Central memory CD8-positive, alpha-beta T cell (primary cell): Measurements from ENCODE around the gene KCNS3.

Experiments used
- ATAC-seq: fragments of 150-1000 bp; cut with Tn5 transposase; replicated peaks from 2 replicates; pipeline ENCODE4 v1.10.0; 2022; ENCODE audit warnings: mild to moderate bottlenecking, moderate FRiP score, moderate number of reproducible peaks; ENCODE audit not compliant: poor library complexity, severe bottlenecking; ENCODE audit errors: extremely low read depth
- DNase-seq, 2 donors: peaks; one replicate each; pipeline ENCODE4 v3.0.0; 2021; ENCODE audit warnings: low spot score in 2 of 2
- H3K27ac Mint-ChIP-seq: one replicate; pipeline ENCODE4 v1.8.0; 2022; ENCODE audit warnings: low read depth, mild to moderate bottlenecking, moderate library complexity, mixed read lengths
- H3K27me3 Mint-ChIP-seq: one replicate; pipeline ENCODE4 v1.8.0; 2022; ENCODE audit warnings: mixed read lengths
- H3K36me3 Mint-ChIP-seq: one replicate; pipeline ENCODE4 v1.8.0; 2022; ENCODE audit warnings: mild to moderate bottlenecking, moderate library complexity, mixed read lengths; ENCODE audit not compliant: insufficient read depth
- H3K4me1 Mint-ChIP-seq: one replicate; pipeline ENCODE4 v1.8.0; 2022; ENCODE audit warnings: mixed read lengths
- H3K4me3 Mint-ChIP-seq: one replicate; pipeline ENCODE4 v1.8.0; 2022; ENCODE audit warnings: mild to moderate bottlenecking, moderate library complexity, mixed read lengths
- H3K9me3 Mint-ChIP-seq: one replicate; pipeline ENCODE4 v1.8.0; 2022; ENCODE audit warnings: mixed read lengths

KCNS3 gene

GRCh38 chr2:17934721-17935120 lies 56.3 kb downstream of the KCNS3 start:
- peaks cover 42% of the 10 kb centered on the region for H3K27me3 Mint-ChIP-seq
- no peak overlapping the region for H3K27ac Mint-ChIP-seq
- no peak overlapping the region for H3K4me3 Mint-ChIP-seq
- ATAC-seq = no peak
- peaks cover 7% of the 10 kb centered on the region for H3K9me3 Mint-ChIP-seq
- no peak for DNase-seq
- peaks cover 2% of the 10 kb centered on the region for H3K36me3 Mint-ChIP-seq
- no peaks in the 10 kb centered on the region for H3K4me1 Mint-ChIP-seq

GRCh38 chr2:17935242-17935885 lies 56.9 kb downstream of the KCNS3 start:
- Mint-ChIP-seq H3K4me3 (no peak overlapping the region), H3K27me3 (peaks cover 37% of the 10 kb centered on the region), H3K4me1 (no peaks in the 10 kb centered on the region), H3K36me3 (peaks cover 2% of the 10 kb centered on the region), H3K27ac (no peak overlapping the region), H3K9me3 (peaks cover 7% of the 10 kb centered on the region)
- DNase-seq (no peak), ATAC-seq (no peak)

- Mint-ChIP-seq H3K9me3 (no peaks in the 10 kb centered on the region), H3K27me3 (peaks cover 25% of the 10 kb centered on the region), H3K27ac (no peak overlapping the region), H3K4me3 (no peak overlapping the region), H3K4me1 (no peaks in the 10 kb centered on the region), H3K36me3 (peaks cover 2% of the 10 kb centered on the region)
- ATAC-seq (no peak), DNase-seq (no peak)
Observed at GRCh38 chr2:17936599-17936998, 58.1 kb downstream of the KCNS3 start.

- H3K36me3 Mint-ChIP-seq = peaks cover 2% of the 10 kb centered on the region
- H3K27me3 Mint-ChIP-seq = peaks cover 12% of the 10 kb centered on the region
- no peak overlapping the region for H3K27ac Mint-ChIP-seq
- no peak overlapping the region for H3K4me3 Mint-ChIP-seq
- no peaks in the 10 kb centered on the region for H3K9me3 Mint-ChIP-seq
- DNase-seq (no peak), ATAC-seq (no peak)
- no peaks in the 10 kb centered on the region for H3K4me1 Mint-ChIP-seq
Observed at GRCh38 chr2:17940091-17940630, 61.7 kb downstream of the KCNS3 start.

GRCh38 chr2:17943444-17943843 lies 65.0 kb downstream of the KCNS3 start:
- ATAC-seq = no peak
- no peak for DNase-seq
- Mint-ChIP-seq H3K27ac (no peak overlapping the region), H3K4me3 (no peak overlapping the region), H3K4me1 (no peaks in the 10 kb centered on the region), H3K36me3 (no peaks in the 10 kb centered on the region), H3K9me3 (no peaks in the 10 kb centered on the region), H3K27me3 (no peaks in the 10 kb centered on the region)

- no peaks in the 10 kb centered on the region for H3K4me1 Mint-ChIP-seq
- no peak overlapping the region for H3K27ac Mint-ChIP-seq
- H3K4me3 Mint-ChIP-seq = no peak overlapping the region
- H3K36me3 Mint-ChIP-seq = no peaks in the 10 kb centered on the region
- DNase-seq (no peak), ATAC-seq (no peak)
- peaks cover 6% of the 10 kb centered on the region for H3K9me3 Mint-ChIP-seq
- H3K27me3 Mint-ChIP-seq = peaks cover 11% of the 10 kb centered on the region
Observed at GRCh38 chr2:17947113-17947512, 68.6 kb downstream of the KCNS3 start.

GRCh38 chr2:17950006-17950405 lies 71.5 kb downstream of the KCNS3 start:
- H3K27ac Mint-ChIP-seq = no peak overlapping the region
- H3K4me1 Mint-ChIP-seq = no peaks in the 10 kb centered on the region
- ATAC-seq (no peak), DNase-seq (no peak)
- no peaks in the 10 kb centered on the region for H3K36me3 Mint-ChIP-seq
- no peak overlapping the region for H3K4me3 Mint-ChIP-seq
- H3K9me3 Mint-ChIP-seq = peaks cover 6% of the 10 kb centered on the region
- peaks cover 12% of the 10 kb centered on the region for H3K27me3 Mint-ChIP-seq

GRCh38 chr2:17951563-17951962 lies 73.1 kb downstream of the KCNS3 start:
- Mint-ChIP-seq H3K27me3 (peaks cover 12% of the 10 kb centered on the region), H3K27ac (no peak overlapping the region), H3K4me1 (no peaks in the 10 kb centered on the region), H3K36me3 (peaks cover 2% of the 10 kb centered on the region), H3K9me3 (peaks cover 6% of the 10 kb centered on the region), H3K4me3 (no peak overlapping the region)
- no peak for ATAC-seq
- no peak for DNase-seq

GRCh38 chr2:17958466-17959092 lies 80.1 kb downstream of the KCNS3 start:
- Mint-ChIP-seq H3K27ac (no peak overlapping the region), H3K4me1 (no peaks in the 10 kb centered on the region), H3K9me3 (peaks cover 9% of the 10 kb centered on the region), H3K4me3 (no peak overlapping the region), H3K27me3 (no peaks in the 10 kb centered on the region), H3K36me3 (peaks cover 2% of the 10 kb centered on the region)
- ATAC-seq (no peak), DNase-seq (no peak)

GRCh38 chr2:17959356-17959755 lies 80.9 kb downstream of the KCNS3 start:
- no peak overlapping the region for H3K4me3 Mint-ChIP-seq
- ATAC-seq (no peak), DNase-seq (no peak)
- no peak overlapping the region for H3K27ac Mint-ChIP-seq
- H3K36me3 Mint-ChIP-seq = peaks cover 2% of the 10 kb centered on the region
- H3K27me3 Mint-ChIP-seq = no peaks in the 10 kb centered on the region
- H3K4me1 Mint-ChIP-seq = no peaks in the 10 kb centered on the region
- peaks cover 10% of the 10 kb centered on the region for H3K9me3 Mint-ChIP-seq

- H3K27ac Mint-ChIP-seq = no peak overlapping the region
- ATAC-seq (no peak), DNase-seq (no peak)
- H3K9me3 Mint-ChIP-seq = peaks cover 10% of the 10 kb centered on the region
- no peak overlapping the region for H3K4me3 Mint-ChIP-seq
- no peaks in the 10 kb centered on the region for H3K4me1 Mint-ChIP-seq
- H3K27me3 Mint-ChIP-seq = no peaks in the 10 kb centered on the region
- H3K36me3 Mint-ChIP-seq = peaks cover 2% of the 10 kb centered on the region
Observed at GRCh38 chr2:17959833-17960232, 81.4 kb downstream of the KCNS3 start.

GRCh38 chr2:17960925-17961324 lies 82.5 kb downstream of the KCNS3 start:
- H3K4me3 Mint-ChIP-seq = no peak overlapping the region
- H3K27ac Mint-ChIP-seq = no peak overlapping the region
- DNase-seq (no peak), ATAC-seq (no peak)
- no peaks in the 10 kb centered on the region for H3K4me1 Mint-ChIP-seq
- no peaks in the 10 kb centered on the region for H3K27me3 Mint-ChIP-seq
- H3K36me3 Mint-ChIP-seq = peaks cover under 1% of the 10 kb centered on the region
- peaks cover 10% of the 10 kb centered on the region for H3K9me3 Mint-ChIP-seq

GRCh38 chr2:17961789-17962188 lies 83.3 kb downstream of the KCNS3 start:
- ATAC-seq (no peak), DNase-seq (no peak)
- Mint-ChIP-seq H3K4me1 (no peaks in the 10 kb centered on the region), H3K36me3 (no peaks in the 10 kb centered on the region), H3K9me3 (peaks cover 10% of the 10 kb centered on the region), H3K27me3 (no peaks in the 10 kb centered on the region), H3K4me3 (no peak overlapping the region), H3K27ac (no peak overlapping the region)
